SU-DHL-6 (cell line): ENCODE measurements around the gene SMOC1.

ENCODE experiments used
- EZH2phosphoT487 ChIP-seq: fragments of 200-600 bp; sonication (generic), shearing (Covaris generic); conservative IDR thresholded peaks from 2 replicates; pipeline ENCODE4 v1.6.1; 2018; ENCODE audit warnings: mild to moderate bottlenecking, antibody characterized with exemption, low read length, moderate library complexity, mixed read lengths
- TF ChIP-seq, protein P1 (sequence below): fragments of 200-600 bp; sonication (generic); IDR thresholded peaks from one replicate; pipeline ENCODE4 v1.5.1; 2017; ENCODE audit warnings: antibody characterized with exemption, mild to moderate bottlenecking, low read length, moderate library complexity; ENCODE audit not compliant: insufficient read depth, poor library complexity, severe bottlenecking

- TF ChIP-seq, protein P1, sequence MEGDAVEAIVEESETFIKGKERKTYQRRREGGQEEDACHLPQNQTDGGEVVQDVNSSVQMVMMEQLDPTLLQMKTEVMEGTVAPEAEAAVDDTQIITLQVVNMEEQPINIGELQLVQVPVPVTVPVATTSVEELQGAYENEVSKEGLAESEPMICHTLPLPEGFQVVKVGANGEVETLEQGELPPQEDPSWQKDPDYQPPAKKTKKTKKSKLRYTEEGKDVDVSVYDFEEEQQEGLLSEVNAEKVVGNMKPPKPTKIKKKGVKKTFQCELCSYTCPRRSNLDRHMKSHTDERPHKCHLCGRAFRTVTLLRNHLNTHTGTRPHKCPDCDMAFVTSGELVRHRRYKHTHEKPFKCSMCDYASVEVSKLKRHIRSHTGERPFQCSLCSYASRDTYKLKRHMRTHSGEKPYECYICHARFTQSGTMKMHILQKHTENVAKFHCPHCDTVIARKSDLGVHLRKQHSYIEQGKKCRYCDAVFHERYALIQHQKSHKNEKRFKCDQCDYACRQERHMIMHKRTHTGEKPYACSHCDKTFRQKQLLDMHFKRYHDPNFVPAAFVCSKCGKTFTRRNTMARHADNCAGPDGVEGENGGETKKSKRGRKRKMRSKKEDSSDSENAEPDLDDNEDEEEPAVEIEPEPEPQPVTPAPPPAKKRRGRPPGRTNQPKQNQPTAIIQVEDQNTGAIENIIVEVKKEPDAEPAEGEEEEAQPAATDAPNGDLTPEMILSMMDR = no peak
- no peak for TF ChIP-seq EZH2phosphoT487
Measured at GRCh38 chr14:69989622-69990021, 110.4 kb downstream of the SMOC1 start.
